Ascending aorta (tissue), 2 donors: ENCODE results near the gene GHRH. TPM values are rescaled to one million over a fixed set of nuclear protein-coding genes. Genes with fewer than 3 reads are reported as not detected.

Experiments used
- DNase-seq, 2 donors: peaks; one replicate each; pipeline ENCODE4 v3.0.0-alpha.2; 2019; ENCODE audit warnings: low spot score in 2 of 2
- H3K27ac ChIP-seq, 2 donors: fragments of 200-600 bp; sonication (generic); one replicate each; pipeline ENCODE4 v1.5.1; 2016 to 2017; ENCODE audit warnings: mild to moderate bottlenecking in 1 of 2
- H3K27me3 ChIP-seq: fragments of 200-600 bp; sonication (generic); one replicate; pipeline ENCODE4 v1.5.1; 2017
- H3K36me3 ChIP-seq, 2 donors: fragments of 200-600 bp; sonication (generic); one replicate each; pipeline ENCODE4 v1.5.1; 2016
- H3K4me1 ChIP-seq, 2 donors: fragments of 200-600 bp; sonication (generic); one replicate each; pipeline ENCODE4 v1.5.1; 2016 to 2017; ENCODE audit warnings: mild to moderate bottlenecking in 1 of 2
- H3K4me3 ChIP-seq, 2 donors: fragments of 200-600 bp; sonication (generic); one replicate each; pipeline ENCODE4 v1.5.1; 2016 to 2017; ENCODE audit warnings: mild to moderate bottlenecking in 1 of 2
- H3K9me3 ChIP-seq, 2 donors: fragments of 200-600 bp; sonication (generic); one replicate each; pipeline ENCODE4 v1.5.1; 2016
- CTCF ChIP-seq, 3 experiments: fragments of 200-600 bp in 2 of 3; fragments of 450-650 bp in 1 of 3; sonication (generic) in 2 of 3; IDR thresholded peaks; one replicate each; pipeline ENCODE4 v1.5.1; 2016 to 2019; ENCODE audit warnings: antibody characterized with exemption in 3 of 3, mild to moderate bottlenecking in 1 of 3, moderate library complexity in 1 of 3
- intact Hi-C: fragments of 100-400 bp; cut with DNase I; formaldehyde crosslinking; loops from one replicate; pipeline ENCODE4 v1.15.1; 2023
- total RNA-seq: library from RNA; depleted of rRNA; stranded (reverse); fragments of >200 nt; gene quantifications from one replicate; pipeline ENCODE4 v1.1.0, GENCODE V29; 2016

The GHRH gene
- total RNA-seq, 1 donor from 2014 or later, result not detected

DNA sequence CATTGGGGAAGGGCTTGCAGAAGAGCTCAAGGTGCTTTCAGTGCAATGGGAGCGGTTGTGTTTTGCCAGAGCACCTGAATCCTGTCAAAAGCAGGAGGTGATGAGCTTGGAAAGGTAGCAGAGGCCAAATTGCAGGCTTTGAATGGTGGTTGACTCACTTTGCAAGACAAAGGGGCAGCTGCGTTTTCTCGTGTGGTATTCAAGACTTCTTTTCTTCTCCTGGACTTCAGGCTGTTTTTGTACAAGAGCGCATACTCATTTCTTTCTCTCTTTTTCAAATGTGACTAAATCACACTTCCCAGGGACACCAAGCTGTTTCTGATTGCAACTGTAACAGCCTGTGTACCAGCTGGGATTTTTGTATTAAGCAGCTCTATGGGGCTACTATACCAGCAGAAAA is 32.3 kb downstream of the GHRH start:
- Histone ChIP-seq H3K4me1 (peaks cover 7 to 29% of the 10 kb centered on the region in 2 donors), H3K27ac (no peak overlapping the region), H3K9me3 (no peaks in the 10 kb centered on the region), H3K27me3 (no peaks in the 10 kb centered on the region), H3K4me3 (no peak overlapping the region), H3K36me3 (peaks cover 64 to 87% of the 10 kb centered on the region in 2 donors)
- intact Hi-C loops, result no loop called here
- no peak for TF ChIP-seq CTCF (IDR thresholded peaks at IDR 0.05)
- no peak for DNase-seq

- H3K36me3 ChIP-seq, result peaks cover 64 to 86% of the 10 kb centered on the region in 2 donors
- no peak for TF ChIP-seq CTCF (IDR thresholded peaks at IDR 0.05)
- intact Hi-C loops, result loop anchor here (1.0 kb wide), 1 partner anchor 26 kb away; no protein-coding TSS in a partner anchor
These were observed 33.0 kb downstream of the GHRH start for GRCh38 chr20:37228656-37229055.

GRCh38 chr20:37228082-37228481 is 33.5 kb downstream of the GHRH start:
- H3K4me1 ChIP-seq, result peaks cover 7 to 29% of the 10 kb centered on the region in 2 donors
- no peaks in the 10 kb centered on the region for H3K9me3 ChIP-seq
- no peaks in the 10 kb centered on the region for H3K27me3 ChIP-seq
- no peak overlapping the region for H3K4me3 ChIP-seq
- peak in 1 of 2 donors; percentile 76 for DNase-seq
- TF ChIP-seq CTCF (IDR thresholded peaks at IDR 0.05), result no peak
- intact Hi-C loops, result loop anchor here (1.0 kb wide), 1 partner anchor 26 kb away; no protein-coding TSS in a partner anchor
- H3K36me3 ChIP-seq, result peaks cover 61 to 84% of the 10 kb centered on the region in 2 donors
- peak overlapping the region; percentile 55 to 62 for H3K27ac ChIP-seq

More at GRCh38 chr20:37228656-37229055, 33.0 kb downstream of the GHRH start:
- Histone ChIP-seq H3K4me3 (no peak overlapping the region), H3K27ac (peak overlapping the region; percentile 55 to 62), H3K9me3 (no peaks in the 10 kb centered on the region), H3K4me1 (peaks cover 7 to 29% of the 10 kb centered on the region in 2 donors), H3K27me3 (no peaks in the 10 kb centered on the region)
- DNase-seq, result peak in 1 of 2 donors; percentile 30

DNA sequence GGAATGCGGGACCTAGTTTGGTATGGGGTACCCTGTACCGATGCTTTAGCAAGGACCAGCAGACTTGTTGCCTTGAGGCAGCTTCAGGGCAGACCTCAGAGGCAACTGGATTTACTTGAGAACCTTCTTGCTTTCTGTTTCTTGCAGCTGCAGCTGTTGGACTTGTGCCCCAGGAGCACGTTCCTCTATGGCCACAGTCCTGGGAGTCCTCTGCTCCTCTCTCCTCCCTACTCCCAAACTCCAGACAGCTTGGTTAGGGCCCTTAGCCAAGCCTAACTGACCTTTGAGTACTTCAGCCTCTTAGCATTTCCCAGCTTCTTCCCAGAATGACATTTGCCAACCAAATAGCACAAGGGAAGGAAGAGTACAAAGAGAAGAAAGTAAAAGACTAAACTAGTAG is 34.7 kb downstream of the GHRH start:
- no peak overlapping the region for H3K4me3 ChIP-seq
- H3K9me3 ChIP-seq, result no peaks in the 10 kb centered on the region
- DNase-seq, result no peak
- peaks cover 7 to 29% of the 10 kb centered on the region in 2 donors for H3K4me1 ChIP-seq
- H3K36me3 ChIP-seq, result peaks cover 50 to 77% of the 10 kb centered on the region in 2 donors
- H3K27me3 ChIP-seq, result no peaks in the 10 kb centered on the region
- no peak for TF ChIP-seq CTCF (IDR thresholded peaks at IDR 0.05)
- peak overlapping the region; percentile 55 to 62 for H3K27ac ChIP-seq
- intact Hi-C loops, result no loop called here

DNA sequence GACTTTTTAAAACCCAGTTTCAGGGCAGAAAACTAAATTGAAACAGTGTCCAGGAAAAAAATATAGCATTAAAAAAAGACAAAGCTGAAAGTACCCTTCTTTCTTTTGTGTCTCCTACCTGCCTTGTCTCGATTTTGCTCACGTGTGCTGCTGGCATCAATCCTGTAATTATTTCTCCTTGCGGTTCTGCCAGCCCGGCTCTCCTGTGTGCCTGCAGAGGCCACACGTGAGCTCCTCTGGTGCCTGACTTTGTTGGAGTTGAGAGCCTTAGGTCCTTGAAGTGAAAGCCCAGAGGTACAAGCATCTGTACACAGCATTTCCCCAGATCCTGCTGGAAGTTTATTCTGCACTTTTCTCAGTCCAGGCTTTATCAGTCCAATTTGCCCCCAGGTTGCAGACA is 36.5 kb downstream of the GHRH start:
- peaks cover 12 to 33% of the 10 kb centered on the region in 2 donors for H3K4me1 ChIP-seq
- no peak overlapping the region for H3K27ac ChIP-seq
- intact Hi-C loops, result no loop called here
- no peaks in the 10 kb centered on the region for H3K9me3 ChIP-seq
- no peak for DNase-seq
- no peaks in the 10 kb centered on the region for H3K27me3 ChIP-seq
- TF ChIP-seq CTCF (IDR thresholded peaks at IDR 0.05), result no peak
- no peak overlapping the region for H3K4me3 ChIP-seq
- peaks cover 36 to 60% of the 10 kb centered on the region in 2 donors for H3K36me3 ChIP-seq

GRCh38 chr20:37223053-37223452 is 38.6 kb downstream of the GHRH start:
- DNase-seq, result no peak
- H3K4me1 ChIP-seq, result peaks cover 10 to 28% of the 10 kb centered on the region in 2 donors
- no peak for TF ChIP-seq CTCF (IDR thresholded peaks at IDR 0.05)

More at GRCh38 chr20:37223053-37223452, 38.6 kb downstream of the GHRH start:
- Histone ChIP-seq H3K27me3 (no peaks in the 10 kb centered on the region), H3K9me3 (no peaks in the 10 kb centered on the region), H3K27ac (no peak overlapping the region), H3K4me3 (no peak overlapping the region), H3K36me3 (peaks cover 31 to 48% of the 10 kb centered on the region in 2 donors)
- intact Hi-C loops, result no loop called here
